Stimulated activated CD4-positive, alpha-beta T cell treated with anti-CD3 and anti-CD28 coated beads, Interleukin-4, amount 100 ng/mL, for 24 hours (primary cell): ENCODE measurements around the gene SLC9A8.
A peak's percentile ranks its signal among the peaks of the same experiment; 100 is the strongest.
"Not testable (repeated sequence)": the region's sequence is repeated elsewhere in the genome, so short reads cannot be mapped to it uniquely, and the experiment has no call there.

ENCODE experiments used
- DNase-seq: peaks from one replicate; pipeline ENCODE4 v3.0.0-alpha.2; 2020

SLC9A8 gene

GRCh38 chr20:49895474-49896093, 83.0 kb downstream of the SLC9A8 start:
- not testable (repeated sequence) for DNase-seq

DNA sequence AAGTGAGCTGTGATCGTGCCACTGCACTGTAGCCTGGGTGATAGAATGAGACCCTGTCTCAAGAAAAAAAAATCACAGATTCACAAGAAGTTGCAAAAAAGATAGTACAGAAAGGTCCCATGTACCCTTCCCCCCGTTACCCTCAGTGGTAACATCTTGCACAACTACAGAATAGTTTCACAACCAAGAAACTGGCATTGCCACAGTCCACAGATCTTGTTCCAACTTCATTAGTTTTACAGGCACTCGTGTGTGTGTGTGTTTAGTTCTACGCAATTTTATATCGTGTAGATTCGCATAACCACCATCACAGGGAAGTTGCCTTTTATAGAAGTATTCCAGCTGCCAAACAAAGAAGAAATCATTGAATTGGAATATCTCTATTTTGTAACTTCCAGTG, 83.6 kb downstream of the SLC9A8 start:
- no peak for DNase-seq

DNA sequence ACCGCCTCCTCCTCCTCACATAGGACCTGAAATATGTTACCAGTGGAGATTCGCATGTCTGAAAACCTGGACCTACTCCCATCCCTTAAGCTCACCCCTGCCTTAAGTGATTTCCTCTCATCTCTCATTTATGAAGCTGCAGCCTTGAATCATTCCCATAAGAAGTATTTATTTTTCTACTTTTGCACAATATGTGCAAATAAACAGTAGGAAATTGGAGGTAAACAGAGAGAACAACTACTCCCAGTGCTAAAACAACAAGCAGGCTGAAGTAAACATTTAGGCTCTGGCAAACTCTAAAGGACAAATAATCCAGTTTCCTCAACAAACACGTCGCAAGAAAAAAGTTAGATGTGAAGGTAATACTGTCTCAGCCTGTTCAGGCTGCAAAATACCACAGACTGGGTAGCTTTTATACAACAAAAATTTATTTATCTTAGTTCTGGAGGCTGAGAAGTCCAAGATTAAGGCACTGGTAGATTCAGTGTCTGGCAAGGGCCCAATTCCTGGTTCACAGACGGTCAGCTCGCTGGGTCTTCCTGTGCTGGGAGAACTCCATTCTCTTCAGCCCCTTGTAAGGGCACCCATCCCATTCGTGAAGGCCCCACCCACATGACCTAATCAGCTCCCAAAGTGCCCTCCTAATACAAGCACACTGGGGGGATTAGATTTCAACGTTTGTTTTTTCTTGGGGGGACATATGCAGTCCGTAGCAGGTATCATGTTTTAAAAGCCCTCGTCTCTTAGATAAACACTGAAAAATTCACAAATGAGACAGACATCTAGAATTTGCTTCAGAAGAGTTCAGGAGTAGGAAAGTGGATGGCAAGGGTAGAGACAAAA, 87.1 kb downstream of the SLC9A8 start:
- no peak for DNase-seq

GRCh38 chr20:49901588-49901987, 89.0 kb downstream of the SLC9A8 start:
- DNase-seq: no peak

GRCh38 chr20:49904440-49905214, 92.0 kb downstream of the SLC9A8 start:
- no peak for DNase-seq

DNA sequence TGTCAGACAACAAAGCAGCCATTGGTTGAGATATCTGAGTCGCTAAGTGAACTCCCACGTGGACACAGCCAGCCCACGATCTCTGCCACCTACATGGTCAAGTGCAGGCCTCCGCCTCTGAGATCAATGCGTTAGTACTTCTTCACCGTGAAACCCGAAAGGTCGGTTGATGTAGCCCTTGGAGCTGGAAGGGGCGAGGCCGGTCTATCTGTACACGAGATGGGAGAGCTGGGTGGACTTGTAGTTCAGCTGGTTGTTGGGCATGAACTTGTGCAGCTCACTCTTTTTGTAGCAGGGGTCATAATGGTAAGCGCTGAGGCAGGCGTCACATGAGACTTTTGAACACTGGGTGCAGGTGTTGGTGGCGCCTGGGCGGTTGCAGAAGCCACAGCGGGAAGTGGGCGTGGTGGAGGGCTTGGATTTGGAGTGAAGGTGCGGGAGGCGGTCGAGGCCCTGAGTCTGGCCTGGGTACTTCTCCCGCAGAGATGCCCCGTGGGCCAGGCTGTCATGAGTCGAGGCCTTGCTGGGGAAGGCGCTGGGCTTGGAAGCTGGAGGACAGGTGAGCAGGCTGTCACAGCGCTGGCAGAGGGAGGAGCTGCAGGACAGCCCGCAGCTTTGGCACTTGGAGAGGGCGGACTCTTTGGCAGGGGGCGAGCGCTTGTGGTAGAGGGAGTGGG, 92.9 kb downstream of the SLC9A8 start:
- no peak for DNase-seq

DNA sequence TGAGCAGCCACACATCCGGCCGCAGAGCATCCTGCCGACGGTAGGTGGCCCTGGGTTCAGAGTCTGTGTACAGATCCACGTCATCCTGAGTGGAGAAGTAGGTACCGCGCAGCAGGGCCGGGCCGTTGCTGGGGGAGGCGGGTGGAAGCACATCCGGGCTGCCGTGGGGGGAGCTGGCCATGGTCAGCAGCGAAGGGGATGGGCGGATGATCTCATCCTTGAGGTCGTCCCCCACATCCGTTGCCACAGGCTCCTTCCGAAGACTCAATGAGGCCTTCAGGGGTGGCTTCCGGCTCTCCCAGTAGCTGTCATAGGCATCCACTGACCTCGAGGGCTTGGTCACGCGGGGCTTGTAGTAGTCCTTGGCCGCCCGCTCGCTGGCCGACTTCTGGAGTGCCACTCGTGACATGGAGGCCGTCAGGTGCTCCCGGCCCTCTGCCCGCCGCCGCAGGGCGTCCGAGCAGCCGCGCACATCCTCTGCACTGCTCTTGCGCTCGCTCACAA, 93.5 kb downstream of the SLC9A8 start:
- DNase-seq: no peak

GRCh38 chr20:49906615-49907154, 94.1 kb downstream of the SLC9A8 start:
- no peak for DNase-seq

DNA sequence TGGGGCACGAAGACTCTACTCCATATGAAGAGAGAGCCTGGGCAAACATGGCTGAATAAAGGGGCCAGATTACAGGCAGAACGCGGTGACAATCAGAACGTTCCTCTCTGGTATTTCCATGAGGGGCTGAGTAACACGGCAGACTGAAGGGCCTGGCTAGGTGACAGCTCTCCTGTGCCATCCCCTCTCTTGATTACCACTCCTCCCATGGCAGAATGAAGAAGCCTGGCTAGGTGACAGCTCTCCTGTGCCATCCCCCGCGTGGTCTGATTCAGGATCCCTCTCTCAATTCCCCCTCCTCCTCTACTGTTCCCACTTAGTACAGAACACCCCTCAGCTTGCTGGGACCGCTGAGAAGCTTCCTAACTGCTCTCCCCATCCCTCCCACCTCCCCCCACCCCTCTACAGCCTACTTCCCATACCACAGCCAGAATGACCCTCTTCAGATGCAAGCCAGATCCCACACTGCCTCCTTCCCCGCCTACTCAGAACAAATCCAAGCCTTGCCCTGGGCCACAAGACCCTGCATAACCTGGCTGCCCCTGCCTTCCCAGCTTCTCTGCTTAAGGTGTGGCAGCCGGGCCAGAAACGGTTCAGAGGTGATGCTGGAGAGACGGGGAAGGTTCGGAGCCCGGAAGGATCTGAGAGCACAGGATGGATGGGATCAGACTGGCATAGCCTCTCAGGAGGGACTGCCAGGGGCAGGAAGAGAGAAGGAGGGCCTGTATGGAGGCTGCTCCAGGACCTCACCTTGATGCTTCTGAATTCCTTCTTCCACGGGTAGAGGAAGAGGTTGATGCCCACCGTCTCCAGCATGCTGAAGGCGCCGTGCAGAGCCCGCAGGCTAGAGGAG, 95.0 kb downstream of the SLC9A8 start:
- no peak for DNase-seq

- no peak for DNase-seq
Observed at GRCh38 chr20:49908258-49908565, 95.6 kb downstream of the SLC9A8 start.

GRCh38 chr20:49909499-49910339, 97.1 kb downstream of the SLC9A8 start:
- no peak for DNase-seq

DNA sequence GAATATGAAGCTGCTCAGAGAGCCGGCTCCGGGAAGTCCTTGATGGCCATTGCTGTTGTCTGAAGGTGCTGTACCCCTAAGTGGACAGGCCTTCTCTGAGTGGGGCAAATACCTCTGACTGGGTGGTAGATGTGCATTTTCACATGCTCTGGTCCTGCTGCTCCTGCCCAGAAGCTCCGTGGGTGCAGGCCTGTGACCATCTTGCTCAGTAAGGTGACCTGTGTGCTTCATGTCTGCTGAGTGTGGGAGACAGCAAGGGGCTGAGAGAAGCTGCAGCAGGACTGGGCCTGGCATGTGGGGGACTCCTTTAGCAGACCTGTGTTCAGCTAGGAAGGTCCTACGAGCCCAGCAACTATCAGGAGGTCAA, 97.7 kb downstream of the SLC9A8 start:
- no peak for DNase-seq

DNA sequence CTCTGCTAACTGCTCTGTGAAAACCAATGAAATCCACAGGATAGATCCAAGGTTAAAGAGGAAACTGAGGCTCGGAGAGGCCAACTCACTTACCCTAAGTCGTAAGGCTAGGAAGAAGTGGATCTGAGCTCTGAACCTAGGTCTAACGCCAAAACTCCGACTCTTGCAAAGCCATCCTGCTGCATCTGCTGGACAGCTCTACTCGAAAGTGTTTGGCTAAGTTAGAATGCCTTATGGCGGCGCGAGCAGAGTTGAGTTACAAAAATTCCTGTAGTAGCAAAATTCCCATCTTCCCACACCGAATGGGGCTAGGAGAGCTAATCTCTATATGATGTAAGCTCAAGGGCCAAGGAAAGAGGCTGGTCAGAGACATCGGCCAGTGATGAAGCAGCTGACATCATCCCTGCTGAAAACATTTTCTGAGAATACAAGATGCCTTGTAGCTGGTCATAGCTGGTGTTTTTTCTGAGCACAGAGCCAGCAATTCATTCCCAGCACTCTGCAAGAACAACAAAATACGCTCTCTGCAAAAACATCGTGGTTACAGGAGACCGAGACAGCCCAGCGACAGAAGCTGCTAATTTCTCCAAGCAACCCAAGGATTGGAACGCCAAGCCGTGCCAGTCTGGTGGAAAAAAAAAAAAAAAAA, 100.9 kb downstream of the SLC9A8 start:
- DNase-seq: no peak

GRCh38 chr20:49914310-49915117, 101.9 kb downstream of the SLC9A8 start:
- no peak for DNase-seq

- no peak for DNase-seq
Observed at GRCh38 chr20:49915118-49915379, 102.4 kb downstream of the SLC9A8 start.

GRCh38 chr20:49915380-49916145, 102.9 kb downstream of the SLC9A8 start, which contains the start of gene SPATA2:
Gene SPATA2, minus strand, starts transcription at chr20:49915529. Its CDS starts 7,039 bp downstream, at chr20:49908490.
- DNase-seq: peak; percentile 94

- peak; percentile 20 for DNase-seq
Observed at GRCh38 chr20:49916146-49917002, 103.7 kb downstream of the SLC9A8 start.

DNA sequence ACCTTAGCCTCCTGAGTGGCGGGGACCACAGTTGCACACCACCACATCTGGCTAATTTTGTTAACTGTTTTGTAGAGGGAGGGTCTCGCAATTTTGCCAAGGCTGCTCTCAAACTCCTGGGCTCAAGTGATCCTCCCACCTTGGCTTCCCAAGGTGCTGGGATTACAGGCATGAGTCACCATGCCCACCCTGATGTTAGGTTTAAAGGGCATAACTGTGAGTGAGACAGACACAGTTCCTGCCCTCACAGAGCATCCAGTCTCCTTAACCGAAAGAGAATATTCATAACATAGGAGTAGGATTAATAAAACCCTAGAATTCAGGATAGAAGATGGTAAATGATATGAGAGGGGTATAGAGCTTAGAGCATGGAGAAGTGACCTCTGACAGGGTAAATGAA, 105.8 kb downstream of the SLC9A8 start:
- DNase-seq: no peak
